ENCODE measurements around the gene MOCS3. TPM values are rescaled to one million over a fixed set of nuclear protein-coding genes. Genes with fewer than 3 reads are reported as not detected.

MOCS3 gene
- total and polyA plus RNA-seq, 2 donors from 2014 or later, result 1.9 to 5.1 TPM

- no peak overlapping the region for H3K27ac ChIP-seq (ENCODE audit: low read depth in 2 of 2, low read length in 2 of 2)
Observed at GRCh38 chr20:50926530-50926929, 32.1 kb upstream of the MOCS3 start.

GRCh38 chr20:50928469-50928868, 30.1 kb upstream of the MOCS3 start:
- DNase-seq (peak in 1 of 5 donors; percentile 21), FAIRE-seq (no peak)
- H3K4me3 ChIP-seq (ENCODE audit: low read length in 3 of 3), result peak overlapping the region; percentile 8 to 71 (median 15)
- no peak overlapping the region for H3K9ac ChIP-seq (ENCODE audit: low read length in 3 of 3)
- intact Hi-C loops (cut with DNase I), result loop anchor here (10.0 kb wide), 2 partner anchors 64 to 134 kb away; partner anchors contain the start of gene BCAS4
- no peaks in the 10 kb centered on the region for H3K36me3 ChIP-seq (ENCODE audit: control insufficient read depth in 2 of 3, insufficient read depth in 3 of 3, low read length in 3 of 3)
- no peak for TF ChIP-seq CTCF (IDR thresholded peaks at IDR 0.05; ENCODE audit: borderline replicate concordance, extremely low read depth, insufficient read depth)
- H3K27ac ChIP-seq (ENCODE audit: low read depth in 2 of 2, low read length in 2 of 2), result peak overlapping the region; percentile 2 to 5
- H3K9me3 ChIP-seq (ENCODE audit: control insufficient read depth in 2 of 3, insufficient read depth in 1 of 3, low read length in 3 of 3), result no peaks in the 10 kb centered on the region
- H3K4me1 ChIP-seq (ENCODE audit: control insufficient read depth in 2 of 3, insufficient read depth in 2 of 3, low read depth in 1 of 3, low read length in 3 of 3), result peaks cover 3 to 20% (median 15%) of the 10 kb centered on the region in 3 donors
- H3K27me3 ChIP-seq (ENCODE audit: control insufficient read depth, insufficient read depth, low read length), result no peaks in the 10 kb centered on the region

More at GRCh38 chr20:50926530-50926929, 32.1 kb upstream of the MOCS3 start:
- Histone ChIP-seq H3K4me3 (ENCODE audit: low read length in 3 of 3) (no peak overlapping the region), H3K4me1 (ENCODE audit: control insufficient read depth in 2 of 3, insufficient read depth in 2 of 3, low read depth in 1 of 3, low read length in 3 of 3) (peaks cover 3 to 15% (median 11%) of the 10 kb centered on the region in 3 donors), H3K27me3 (ENCODE audit: control insufficient read depth, insufficient read depth, low read length) (no peaks in the 10 kb centered on the region), H3K9ac (ENCODE audit: low read length in 3 of 3) (no peak overlapping the region), H3K9me3 (ENCODE audit: control insufficient read depth in 2 of 3, insufficient read depth in 1 of 3, low read length in 3 of 3) (no peaks in the 10 kb centered on the region), H3K36me3 (ENCODE audit: control insufficient read depth in 2 of 3, insufficient read depth in 3 of 3, low read length in 3 of 3) (no peaks in the 10 kb centered on the region)
- FAIRE-seq, result no peak
- TF ChIP-seq CTCF (IDR thresholded peaks at IDR 0.05; ENCODE audit: borderline replicate concordance, extremely low read depth, insufficient read depth), result no peak
- intact Hi-C loops (cut with DNase I), result loop anchor here (10.0 kb wide), 2 partner anchors 62 to 132 kb away; partner anchors contain the start of gene BCAS4
- no peak for DNase-seq

- TF ChIP-seq CTCF (IDR thresholded peaks at IDR 0.05; ENCODE audit: borderline replicate concordance, extremely low read depth, insufficient read depth), result peak; percentile 89
- Histone ChIP-seq H3K27me3 (ENCODE audit: control insufficient read depth, insufficient read depth, low read length) (no peaks in the 10 kb centered on the region), H3K4me3 (ENCODE audit: low read length in 3 of 3) (peak overlapping the region; percentile 71 to 92 (median 88)), H3K36me3 (ENCODE audit: control insufficient read depth in 2 of 3, insufficient read depth in 3 of 3, low read length in 3 of 3) (no peaks in the 10 kb centered on the region), H3K9ac (ENCODE audit: low read length in 3 of 3) (peak overlapping the region; percentile 83 to 92 (median 88)), H3K27ac (ENCODE audit: low read depth in 2 of 2, low read length in 2 of 2) (peak overlapping the region; percentile 64 to 88), H3K4me1 (ENCODE audit: control insufficient read depth in 2 of 3, insufficient read depth in 2 of 3, low read depth in 1 of 3, low read length in 3 of 3) (peaks cover 3 to 20% (median 15%) of the 10 kb centered on the region in 3 donors), H3K9me3 (ENCODE audit: control insufficient read depth in 2 of 3, insufficient read depth in 1 of 3, low read length in 3 of 3) (no peaks in the 10 kb centered on the region)
- DNase-seq (peak; percentile 94 to 98 (median 96)), FAIRE-seq (no peak)
- intact Hi-C loops (cut with DNase I), result loop anchor here (10.0 kb wide), 2 partner anchors 65 to 135 kb away; partner anchors contain the start of gene BCAS4
Observed at GRCh38 chr20:50929299-50930138, 29.1 kb upstream of the MOCS3 start.

All from kidney (tissue), 14 donors.